ENCODE data around the gene MBLAC2.

DNA sequence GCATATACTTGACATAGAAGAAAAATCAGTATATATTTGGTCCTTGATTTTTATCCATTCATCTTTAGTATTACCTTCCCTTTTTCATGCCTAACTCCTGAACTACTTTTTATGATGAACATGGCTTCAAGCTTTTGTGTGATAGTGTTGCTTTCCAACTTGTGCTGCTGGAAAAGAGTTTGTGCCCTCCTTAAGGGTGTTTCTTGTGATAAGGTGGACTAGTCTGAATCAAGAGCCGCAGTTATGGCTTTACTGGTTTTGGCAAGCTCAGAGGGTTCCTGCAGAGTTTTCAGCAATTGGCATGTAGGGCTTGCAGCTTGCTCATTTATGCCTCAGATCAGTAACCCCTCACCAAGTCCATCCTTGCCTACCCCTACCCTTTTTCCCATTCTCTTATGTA lies 20.6 kb upstream of the MBLAC2 start:
- no peak for TF ChIP-seq POLR2A (IDR thresholded peaks at IDR 0.05; ENCODE audit: borderline replicate concordance, extremely low read depth, insufficient read depth, insufficient read length)
- TF ChIP-seq, protein P1, sequence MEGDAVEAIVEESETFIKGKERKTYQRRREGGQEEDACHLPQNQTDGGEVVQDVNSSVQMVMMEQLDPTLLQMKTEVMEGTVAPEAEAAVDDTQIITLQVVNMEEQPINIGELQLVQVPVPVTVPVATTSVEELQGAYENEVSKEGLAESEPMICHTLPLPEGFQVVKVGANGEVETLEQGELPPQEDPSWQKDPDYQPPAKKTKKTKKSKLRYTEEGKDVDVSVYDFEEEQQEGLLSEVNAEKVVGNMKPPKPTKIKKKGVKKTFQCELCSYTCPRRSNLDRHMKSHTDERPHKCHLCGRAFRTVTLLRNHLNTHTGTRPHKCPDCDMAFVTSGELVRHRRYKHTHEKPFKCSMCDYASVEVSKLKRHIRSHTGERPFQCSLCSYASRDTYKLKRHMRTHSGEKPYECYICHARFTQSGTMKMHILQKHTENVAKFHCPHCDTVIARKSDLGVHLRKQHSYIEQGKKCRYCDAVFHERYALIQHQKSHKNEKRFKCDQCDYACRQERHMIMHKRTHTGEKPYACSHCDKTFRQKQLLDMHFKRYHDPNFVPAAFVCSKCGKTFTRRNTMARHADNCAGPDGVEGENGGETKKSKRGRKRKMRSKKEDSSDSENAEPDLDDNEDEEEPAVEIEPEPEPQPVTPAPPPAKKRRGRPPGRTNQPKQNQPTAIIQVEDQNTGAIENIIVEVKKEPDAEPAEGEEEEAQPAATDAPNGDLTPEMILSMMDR (IDR thresholded peaks at IDR 0.05 in 2 of 3, conservative IDR thresholded peaks at IDR 0.05 in 1 of 3; ENCODE audit: borderline replicate concordance in 1 of 3, insufficient read depth in 1 of 3, low read depth in 2 of 3, low read length in 2 of 3): no peak
